ENCODE measurements around the gene NFIL3. TPM values are rescaled to one million over a fixed set of nuclear protein-coding genes. Genes with fewer than 3 reads are reported as not detected.
"Not testable (repeated sequence)": the region's sequence is repeated elsewhere in the genome, so short reads cannot be mapped to it uniquely, and the experiment has no call there.

Gene NFIL3
- polyA plus RNA-seq, 1 donor: 23.5 TPM

DNA sequence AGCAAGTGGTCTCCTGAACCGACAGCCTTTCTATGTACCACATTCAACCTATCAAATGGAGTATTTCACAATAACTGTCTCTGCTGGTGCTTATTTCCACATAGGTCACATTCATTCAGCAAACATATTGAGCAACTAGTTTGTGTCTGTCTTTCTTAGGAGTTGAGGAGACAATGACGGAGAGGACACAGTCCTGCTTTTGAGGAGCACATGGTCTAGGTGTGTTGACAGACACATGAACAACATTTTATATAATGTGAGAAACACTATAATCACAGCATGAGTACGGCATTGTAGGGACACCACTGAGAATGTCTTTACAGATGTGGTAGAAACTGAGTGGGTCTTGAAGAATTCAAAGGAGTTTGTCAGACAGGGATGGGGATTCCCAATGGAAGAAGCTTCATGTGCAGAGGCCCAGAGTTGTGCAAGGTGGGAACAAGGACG lies 28.5 kb downstream of the NFIL3 start:
- DNase-seq: no peak

DNA sequence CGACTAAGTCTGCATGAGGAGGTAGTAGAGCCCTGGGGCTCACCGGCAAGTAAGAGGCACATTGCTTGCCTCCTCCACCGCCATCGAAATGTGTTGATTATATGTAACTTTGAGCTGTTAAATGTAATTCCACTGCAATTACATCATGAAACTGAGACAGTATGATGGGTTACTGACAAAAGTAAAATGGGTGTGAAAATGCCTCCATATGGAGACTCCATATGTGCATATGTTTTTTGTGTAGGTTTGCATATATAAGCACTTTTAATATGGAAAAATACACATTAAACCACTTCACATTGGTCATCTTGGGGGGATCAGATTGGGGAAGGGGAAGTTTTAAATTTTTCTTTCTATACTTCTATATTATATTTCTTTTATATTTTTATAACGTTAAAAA lies 29.8 kb downstream of the NFIL3 start:
- no peak for DNase-seq

DNA sequence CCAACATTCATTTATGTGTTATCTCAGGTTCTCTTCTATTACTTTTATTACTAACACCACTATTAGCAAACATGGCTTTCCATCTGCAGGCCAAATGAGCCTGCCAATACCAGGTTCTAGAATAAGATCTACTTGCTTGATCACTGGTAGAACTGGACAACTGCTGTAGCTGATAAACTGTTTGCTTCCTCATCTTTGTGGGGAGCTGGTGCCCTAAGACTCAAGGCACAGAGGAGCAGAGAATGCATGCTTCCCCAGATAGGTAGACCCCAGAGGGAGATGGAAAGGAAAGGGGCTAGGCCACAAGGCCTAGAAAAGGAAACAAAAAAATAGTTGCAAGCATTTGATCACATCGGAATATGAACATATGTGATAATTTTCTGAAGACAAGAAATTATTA lies 31.2 kb downstream of the NFIL3 start:
- no peak for DNase-seq

DNA sequence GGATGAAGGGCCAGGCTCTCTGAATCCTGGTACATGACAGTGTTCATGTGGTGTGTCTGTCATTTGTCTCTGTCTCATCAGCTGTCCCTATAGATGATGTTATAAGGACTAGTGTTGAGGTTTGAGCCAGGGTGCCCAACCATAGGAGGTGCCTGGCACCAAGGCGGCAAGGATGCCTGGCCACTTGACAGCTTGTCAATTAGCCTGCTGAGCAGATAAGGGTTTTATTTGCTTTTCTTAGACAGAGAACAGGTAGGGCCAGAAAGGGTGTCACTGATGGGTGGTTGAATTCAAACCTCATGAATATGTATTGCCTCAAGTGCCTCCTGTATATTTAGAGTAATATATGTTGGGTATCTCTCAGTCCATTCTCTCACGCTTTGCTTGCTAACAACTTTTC lies 31.8 kb downstream of the NFIL3 start:
- no peak for DNase-seq

DNA sequence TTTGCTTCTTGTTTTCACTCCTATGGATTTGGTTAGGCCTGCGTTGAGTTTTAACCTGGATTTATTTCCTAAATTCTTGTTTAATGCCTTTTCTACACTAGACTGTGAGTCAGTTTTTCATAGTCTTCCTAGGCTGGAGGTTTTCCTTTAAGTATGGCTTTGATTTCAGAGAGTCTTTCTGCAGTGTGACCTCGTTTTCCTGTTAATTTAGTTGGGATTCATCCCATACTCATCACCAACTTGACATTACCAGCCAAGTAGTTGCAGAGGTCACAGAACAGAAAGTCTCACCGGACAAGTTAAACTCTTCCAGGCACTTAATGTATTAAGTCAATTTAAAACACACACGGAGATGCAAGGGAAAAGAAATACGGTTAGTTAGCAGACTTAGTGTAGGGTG lies 32.2 kb downstream of the NFIL3 start:
- DNase-seq: no peak

DNA sequence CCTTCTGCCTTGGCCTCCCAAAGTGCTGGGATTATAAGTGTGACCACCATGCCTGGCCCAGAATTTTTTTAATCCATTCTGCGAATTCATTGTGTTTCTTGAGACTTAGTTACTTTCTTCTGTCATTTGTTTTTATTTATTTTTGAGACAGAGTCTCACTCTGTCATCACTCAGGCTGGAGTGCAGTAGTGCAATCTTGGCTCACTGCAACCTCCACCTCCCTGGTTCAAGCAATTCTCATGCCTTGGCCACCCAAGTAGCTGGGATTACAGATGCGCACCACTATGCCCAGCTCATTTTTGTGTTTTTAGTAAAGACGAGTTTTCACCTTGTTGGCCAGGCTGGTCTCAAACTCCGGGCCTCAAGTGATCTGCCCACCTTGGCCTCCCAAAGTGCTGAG lies 33.9 kb downstream of the NFIL3 start:
- not testable (repeated sequence) for DNase-seq

DNA sequence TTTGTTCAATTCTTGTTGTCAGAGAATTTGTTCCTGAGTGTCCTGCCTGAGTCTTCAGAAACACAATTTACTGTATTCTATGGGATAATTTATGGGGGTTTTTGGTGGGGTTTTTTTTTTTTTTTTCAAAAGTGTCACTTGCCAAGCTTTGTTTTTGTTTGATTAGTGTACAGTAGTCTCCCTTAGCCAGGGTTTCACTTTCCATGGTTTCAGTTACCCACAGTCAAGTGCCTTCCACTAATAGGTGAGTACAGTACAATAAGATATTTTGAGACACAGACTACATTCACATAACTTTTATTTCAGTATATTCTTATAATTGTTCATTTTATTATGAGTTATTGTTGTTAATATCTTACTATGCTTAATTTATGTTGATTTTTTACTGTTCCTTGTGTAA lies 36.9 kb downstream of the NFIL3 start:
- no peak for DNase-seq

DNA sequence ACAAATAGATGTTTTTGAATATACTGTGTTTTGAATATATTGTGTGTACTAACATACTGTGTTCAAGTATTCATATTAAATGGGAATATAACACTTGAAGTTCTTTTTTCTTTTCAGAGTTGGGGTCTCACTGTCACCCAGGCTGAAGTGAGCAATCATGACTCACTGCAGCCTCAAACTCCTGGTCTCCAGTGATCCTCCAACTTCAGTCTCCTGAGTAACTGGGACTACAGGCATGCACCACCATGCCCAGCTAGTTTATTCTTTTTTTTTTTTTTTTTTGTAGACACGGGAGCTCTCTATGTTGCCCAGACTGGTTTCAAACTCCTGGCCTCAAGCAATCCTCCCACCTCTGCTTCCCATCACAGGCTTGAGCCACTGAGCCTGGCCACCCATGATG lies 38.7 kb downstream of the NFIL3 start:
- no peak for DNase-seq

DNA sequence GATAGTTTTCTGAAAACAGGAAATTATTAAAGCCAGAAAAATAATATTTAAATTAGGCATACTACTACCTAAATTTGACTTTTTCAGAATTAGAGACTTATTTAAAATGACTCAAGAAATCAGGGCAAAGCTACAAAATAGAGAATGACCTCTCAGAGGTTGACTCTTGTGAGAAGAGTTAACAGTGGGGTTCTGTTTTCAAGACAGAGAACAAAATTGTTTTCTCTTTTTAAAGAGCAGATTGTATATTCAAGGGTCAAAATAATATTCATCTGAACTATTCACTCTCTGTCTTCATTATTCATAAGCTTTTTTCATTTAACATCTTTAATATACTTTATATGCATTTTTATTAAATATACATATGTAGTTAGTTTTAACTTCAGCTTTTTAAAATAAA lies 40.1 kb downstream of the NFIL3 start:
- no peak for DNase-seq

DNA sequence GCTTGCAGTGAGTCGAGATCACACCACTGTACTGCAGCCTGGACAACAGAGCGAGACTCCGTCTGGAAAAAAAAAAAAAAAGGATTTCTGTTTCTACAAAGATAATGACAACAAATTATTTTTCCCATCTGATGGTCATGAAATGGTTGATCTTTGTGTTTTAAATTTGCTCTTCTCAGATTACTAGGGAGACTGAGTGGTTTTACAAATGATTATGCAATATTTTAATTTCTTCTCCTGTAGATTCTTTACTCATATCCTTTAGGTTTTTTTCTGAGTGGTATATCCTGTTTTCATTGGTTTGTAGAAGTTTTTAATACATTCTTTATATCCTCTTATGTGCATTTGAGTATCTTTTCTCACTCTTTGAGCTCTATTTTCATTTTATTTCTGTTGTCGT lies 41.3 kb downstream of the NFIL3 start:
- no peak for DNase-seq

DNA sequence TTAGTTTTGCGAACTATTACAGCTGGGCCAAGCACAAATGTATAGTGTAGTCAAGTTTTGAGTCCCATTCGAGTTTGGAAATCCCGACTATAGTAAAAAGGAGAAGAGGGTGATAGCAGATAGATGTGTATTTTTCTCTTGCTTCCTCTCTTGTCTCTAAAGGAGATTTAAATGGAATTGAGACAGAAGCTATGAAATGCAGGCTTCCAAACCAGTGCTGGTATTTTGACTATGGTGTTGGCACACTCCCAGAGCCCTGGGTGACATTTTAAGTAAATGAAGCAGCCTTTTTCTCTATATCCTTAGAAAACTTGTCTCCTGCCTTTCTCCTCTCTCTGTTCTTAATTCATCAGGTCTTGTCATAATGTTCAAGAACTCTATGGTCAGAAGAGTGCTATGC lies 44.2 kb downstream of the NFIL3 start:
- no peak for DNase-seq

DNA sequence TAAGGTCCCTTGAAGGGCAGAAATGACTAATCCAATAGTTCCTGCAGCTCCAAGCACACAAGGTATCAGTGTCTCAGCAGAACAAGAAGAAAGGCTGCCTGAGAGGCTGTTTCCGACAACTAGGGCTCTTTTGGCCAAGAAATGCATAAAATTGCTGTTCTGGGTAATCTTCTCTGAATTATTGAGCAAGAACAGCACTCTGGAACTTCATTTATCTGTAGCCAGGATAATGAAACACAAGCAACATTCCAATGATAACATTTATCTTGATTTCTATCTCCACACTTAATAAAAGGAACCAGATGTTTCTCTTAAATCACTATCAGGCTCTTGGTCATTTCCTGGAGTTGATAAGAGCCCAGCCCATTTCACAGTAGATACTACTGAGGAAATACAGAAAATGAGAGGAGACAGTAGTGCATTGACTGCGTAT lies 44.9 kb downstream of the NFIL3 start:
- no peak for DNase-seq

DNA sequence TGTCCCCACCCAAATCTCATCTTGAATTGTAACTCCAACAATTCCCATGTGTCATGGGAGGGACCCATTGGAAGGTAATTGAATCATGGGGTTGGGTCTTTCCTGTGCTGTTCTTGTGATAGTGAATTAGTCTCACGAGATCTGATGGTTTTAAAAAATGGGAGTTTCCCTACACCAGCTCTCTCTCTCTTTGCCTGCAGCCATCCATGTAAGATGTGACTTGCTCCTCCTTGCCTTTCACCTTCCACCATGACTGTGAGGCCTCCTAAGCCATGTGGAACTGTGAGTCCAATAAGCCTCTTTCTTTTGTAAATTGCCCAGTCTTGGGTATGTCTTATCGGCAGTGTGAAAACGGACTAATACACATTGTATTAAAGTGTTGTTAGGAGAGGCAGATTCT lies 45.6 kb downstream of the NFIL3 start:
- not testable (repeated sequence) for DNase-seq

DNA sequence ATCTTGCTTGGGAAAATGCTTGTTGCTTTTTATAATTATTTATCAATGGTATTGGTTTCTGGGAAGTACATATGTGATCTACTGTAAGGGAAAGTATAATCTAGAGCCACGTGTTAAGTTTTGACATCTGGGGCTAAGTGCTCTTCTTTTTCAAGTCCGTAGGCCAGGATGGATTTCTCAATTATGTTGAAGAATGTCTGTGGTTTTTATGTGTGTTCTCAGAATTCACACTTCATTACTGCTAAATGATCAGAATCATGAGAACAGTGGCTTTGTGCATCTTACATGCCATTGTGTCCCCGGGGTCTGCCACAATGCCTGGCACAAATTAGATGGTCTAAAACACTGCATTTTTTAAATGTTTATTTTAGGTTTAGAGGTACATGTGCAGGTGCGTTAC lies 47.4 kb downstream of the NFIL3 start:
- DNase-seq: no peak

DNA sequence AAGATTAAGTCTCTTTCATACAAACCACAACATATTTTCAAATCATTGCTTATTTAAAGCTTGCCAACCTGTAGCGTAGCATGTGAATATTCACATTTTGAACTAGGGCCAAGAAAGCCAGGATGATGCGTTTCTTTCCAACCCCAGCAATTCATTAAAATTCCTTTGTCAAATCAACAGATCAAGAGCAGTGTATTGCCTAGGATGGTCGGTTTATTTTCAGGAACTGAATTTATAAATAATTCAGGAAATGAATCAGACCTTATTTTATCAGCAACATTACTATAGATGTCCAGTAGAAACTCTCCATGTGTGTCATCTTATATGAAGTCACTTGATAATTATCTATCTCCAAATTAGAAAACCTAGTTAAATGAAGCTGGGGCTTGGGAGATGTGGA lies 48.7 kb downstream of the NFIL3 start:
- no peak for DNase-seq

DNA sequence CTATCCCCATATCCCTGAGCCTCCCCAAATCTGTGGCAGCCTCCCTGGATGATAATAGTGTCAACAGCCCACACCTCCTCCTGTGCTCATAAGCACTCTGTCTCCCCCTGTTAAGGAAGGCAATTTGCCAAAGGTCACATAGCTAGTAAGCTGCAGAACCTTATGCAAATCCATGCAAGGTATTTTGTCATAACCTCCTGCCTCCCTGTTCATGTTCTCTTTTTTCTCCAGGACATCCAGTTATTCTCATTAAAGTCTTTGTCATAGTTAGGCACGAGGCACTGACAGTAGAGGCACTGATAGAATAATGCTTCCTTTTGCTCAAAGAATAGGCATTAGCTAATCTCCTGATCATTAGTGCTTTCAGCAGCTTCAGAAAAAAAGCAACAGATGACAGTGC lies 51.7 kb downstream of the NFIL3 start:
- DNase-seq: no peak

DNA sequence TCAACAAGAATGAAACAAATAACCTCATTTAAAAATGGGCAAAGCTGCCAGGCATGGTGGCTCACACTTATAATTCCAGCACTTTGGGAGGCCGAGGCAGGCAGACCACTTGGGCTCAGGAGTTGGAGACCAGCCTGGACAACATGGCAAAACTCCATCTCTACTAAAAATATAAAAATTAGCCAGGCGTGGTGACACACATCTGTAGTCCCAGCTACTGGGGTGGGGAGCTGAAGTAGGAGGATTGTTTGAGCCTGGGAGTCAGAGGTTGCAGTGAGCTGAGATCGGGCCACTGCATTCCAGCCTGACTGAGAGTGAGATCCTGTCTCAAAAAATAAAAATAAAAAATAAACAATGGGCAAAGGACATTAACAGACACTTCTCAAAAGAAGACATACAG lies 53.6 kb downstream of the NFIL3 start:
- not testable (repeated sequence) for DNase-seq

DNA sequence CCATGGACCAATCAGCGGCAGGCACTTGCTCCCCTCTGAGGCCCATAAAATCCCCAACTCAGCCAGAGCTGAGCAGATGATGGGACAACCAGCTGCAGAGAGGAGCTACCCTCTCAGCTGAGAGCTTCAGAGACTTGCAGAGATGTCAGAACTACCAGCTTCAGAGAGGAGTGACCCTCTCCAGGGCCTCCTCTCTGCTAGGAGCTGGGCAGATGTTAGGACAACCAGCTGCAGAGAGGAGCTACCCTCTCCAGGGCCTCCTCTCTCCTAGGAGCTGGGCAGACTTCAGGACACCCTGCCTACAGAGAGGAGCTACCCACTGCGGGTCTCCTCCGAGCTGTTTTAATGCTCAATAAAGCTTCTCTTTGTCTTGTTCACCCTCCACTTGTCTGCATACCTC lies 58.9 kb downstream of the NFIL3 start:
- DNase-seq: no peak

DNA sequence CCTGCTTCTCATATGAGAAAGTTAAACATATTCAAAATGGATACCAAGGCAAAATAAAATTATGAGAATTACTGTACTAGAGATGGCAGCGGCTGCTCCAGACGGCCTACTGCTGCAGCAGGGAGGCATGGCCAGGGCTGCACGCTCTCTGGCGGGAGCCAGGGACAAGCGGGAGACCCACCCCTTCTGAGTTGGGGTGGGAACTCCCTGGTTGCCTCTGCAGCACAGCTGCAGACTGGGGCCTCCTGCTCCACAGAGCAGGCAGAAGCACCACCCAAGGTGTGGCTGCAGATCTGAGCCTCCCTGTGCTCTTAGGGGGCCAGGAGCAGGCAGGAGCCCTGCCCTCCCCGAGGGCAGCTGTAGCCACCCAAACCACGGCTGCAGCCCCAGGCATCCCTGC lies 59.6 kb downstream of the NFIL3 start:
- no peak for DNase-seq

DNA sequence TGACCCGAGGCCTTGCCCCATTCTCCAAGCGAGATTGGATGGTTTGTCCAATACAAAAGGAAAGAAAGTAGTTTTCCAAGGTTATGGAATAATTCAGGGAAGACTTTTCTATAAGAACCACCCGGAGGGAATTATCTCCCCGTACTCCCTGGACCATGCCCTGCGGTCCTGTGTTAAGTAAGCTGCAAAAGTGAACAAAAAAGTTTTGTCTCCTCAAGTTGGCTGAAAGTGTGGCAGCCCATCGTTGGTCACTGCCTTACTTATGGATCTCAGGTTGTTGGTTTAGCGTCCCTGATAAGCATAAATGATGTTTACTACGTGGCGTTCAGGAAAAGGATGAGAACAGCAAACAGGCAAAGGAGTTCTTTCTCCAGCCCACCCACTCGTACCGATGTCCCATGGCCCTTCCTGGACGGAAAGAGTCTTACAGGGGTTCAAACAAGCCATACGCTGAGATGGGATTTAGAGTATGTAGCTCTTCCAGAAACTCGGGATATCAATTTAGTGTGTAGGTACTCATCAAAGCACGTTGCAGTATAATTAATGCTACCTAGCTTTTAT lies 61.5 kb downstream of the NFIL3 start:
- DNase-seq: no peak

DNA sequence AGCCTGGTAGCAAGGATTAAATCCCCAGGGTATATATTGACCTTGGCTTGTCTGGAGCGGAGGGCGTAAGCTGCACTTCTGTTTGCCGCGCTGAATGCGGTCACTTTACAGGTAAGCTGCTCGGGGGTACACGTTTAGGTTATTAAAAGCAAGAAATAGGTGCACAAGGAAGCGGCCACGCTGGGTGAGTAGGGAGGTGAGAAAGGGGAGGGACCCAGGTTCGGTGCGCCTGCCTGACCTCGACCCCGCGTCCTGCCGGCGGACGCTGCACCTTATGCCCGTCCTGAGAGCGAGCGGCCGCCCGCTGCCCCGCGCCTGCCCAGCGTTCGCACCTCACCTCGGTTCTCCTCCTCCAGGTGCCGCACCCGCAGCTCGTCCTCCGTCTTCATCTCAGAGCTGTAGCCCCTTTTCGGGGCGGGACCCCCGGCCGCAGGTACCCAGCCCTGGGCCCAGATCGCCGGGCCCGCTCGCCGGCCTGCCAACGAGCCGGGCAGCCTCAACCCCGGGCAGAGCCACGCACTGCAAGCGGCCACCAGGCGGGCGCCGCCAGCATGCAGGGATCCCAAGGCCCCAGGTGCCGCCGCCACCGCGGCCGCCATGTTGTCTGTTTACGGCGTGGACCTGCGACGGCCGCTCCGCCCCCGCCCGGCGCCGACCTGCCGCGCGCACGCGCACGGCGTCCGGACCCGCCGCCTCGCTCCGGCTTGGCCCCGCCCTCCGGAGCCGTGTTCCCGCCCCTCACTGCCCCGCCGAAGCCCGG lies 62.2 kb downstream of the NFIL3 start, which contains the start of gene AUH:
Gene AUH, minus strand, starts transcription at position 628 of the 760 bp plus-strand sequence. Its CDS starts 29 bp downstream, at position 599.
- peak; percentile 91 for DNase-seq

DNA sequence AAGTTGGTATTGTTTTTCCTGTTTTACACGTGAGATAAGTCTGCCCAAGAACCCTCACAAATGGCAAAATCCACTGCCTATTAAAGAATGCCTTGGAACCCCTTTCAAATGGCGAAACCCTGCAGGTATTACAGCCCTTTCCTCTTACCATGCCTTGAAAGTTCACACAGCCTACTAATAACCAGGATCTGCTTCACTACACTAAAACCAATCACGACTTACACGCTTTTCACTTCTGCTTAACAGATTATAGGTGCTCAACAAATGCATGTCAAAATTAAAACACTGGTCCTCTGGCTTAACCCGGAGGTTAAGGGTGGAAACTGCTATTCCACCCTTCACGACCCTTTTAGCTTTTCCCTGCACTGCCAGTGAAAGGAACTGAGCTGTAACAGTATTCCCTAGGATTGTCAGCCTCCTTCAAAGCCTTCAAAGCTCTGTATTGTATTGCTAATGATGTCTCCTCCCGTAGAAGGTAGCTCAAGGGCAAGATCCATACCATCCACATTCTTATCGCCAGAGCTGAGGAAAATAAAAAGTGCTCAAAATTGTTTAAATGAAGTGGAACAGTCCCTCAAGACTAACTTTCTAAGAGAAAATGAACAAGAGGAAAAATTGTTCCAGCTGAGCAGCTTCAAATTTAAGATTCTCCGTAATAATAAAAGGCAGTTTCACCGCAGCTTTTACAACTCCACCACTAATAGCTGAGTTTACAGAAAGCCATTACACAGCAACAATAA lies 62.9 kb downstream of the NFIL3 start:
- no peak for DNase-seq

DNA sequence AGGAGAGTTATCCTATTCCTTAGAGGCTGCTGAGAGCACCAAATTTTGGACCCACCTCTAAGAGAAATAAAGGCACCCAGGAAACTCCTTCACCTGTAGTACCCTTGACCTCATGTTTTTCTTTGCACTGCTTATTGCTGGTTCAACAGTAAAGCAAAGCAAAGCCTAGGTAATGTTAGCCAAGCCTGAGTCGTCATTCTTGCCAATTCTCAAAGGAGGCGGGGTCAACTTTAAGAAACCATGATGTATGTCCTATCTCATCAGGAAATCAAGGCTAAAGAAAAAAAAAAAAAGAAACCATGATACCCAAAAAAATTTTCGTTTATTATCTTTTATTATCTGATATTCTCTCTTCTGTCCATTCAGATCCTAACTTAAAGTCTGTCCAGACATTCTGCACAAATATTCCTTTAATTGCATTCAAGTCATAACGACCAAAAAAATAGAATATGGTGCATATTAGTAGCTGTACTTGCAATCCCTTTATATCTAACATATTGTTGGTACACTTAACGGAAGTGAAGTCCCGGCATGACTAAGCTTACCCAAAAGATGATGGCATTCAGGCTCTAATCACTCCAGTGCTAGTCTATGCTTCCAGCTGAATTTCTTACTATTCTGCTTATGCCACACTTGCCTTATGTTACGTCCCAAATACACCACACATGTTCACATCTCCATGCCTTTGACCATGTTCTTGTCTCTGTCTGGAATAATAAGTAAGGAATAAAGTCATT lies 63.7 kb downstream of the NFIL3 start:
- no peak for DNase-seq
